Endothelial cell of umbilical vein (primary cell): ENCODE results near the gene FAM43A.

ENCODE experiments used
- CTCF ChIP-seq, 2 donors: IDR thresholded peaks; 1 replicate in 1 of 2; 2 replicates in 1 of 2; pipeline ENCODE4 v1.5.1; 2011; ENCODE audit warnings: low read length in 2 of 2, mild to moderate bottlenecking in 2 of 2, moderate library complexity in 2 of 2, control low read depth in 1 of 2, inconsistent platforms in 1 of 2, low read depth in 1 of 2; ENCODE audit not compliant: insufficient read depth in 1 of 2; ENCODE audit errors: extremely low read depth in 1 of 2
- EZH2 ChIP-seq: IDR thresholded peaks from 2 replicates; pipeline ENCODE4 v1.6.1; 2012; ENCODE audit warnings: borderline replicate concordance, low read depth, mild to moderate bottlenecking, moderate library complexity, low read length, inconsistent platforms; ENCODE audit not compliant: severe bottlenecking
- GATA2 ChIP-seq: IDR thresholded peaks from 2 replicates; pipeline ENCODE4 v1.7.0; 2011; ENCODE audit warnings: low read depth, mild to moderate bottlenecking, moderate library complexity, mixed read lengths, low read length; ENCODE audit not compliant: insufficient read length, insufficient read depth
- JUN ChIP-seq: IDR thresholded peaks from 2 replicates; pipeline ENCODE4 v1.6.1; 2011; ENCODE audit warnings: borderline replicate concordance, low read depth; ENCODE audit not compliant: insufficient read length, insufficient read depth
- MAX ChIP-seq: IDR thresholded peaks from 2 replicates; pipeline ENCODE4 v1.6.1; 2011; ENCODE audit not compliant: insufficient read depth, insufficient read length
- POLR2A ChIP-seq: IDR thresholded peaks from 2 replicates; pipeline ENCODE4 v1.6.1; 2012; ENCODE audit warnings: low read depth, mild to moderate bottlenecking, control low read depth, low read length

GRCh38 chr3:194664857-194665256 is 20.8 kb upstream of the FAM43A start:
- TF ChIP-seq CTCF (IDR thresholded peaks at IDR 0.05; ENCODE audit: extremely low read depth in 1 of 2, insufficient read depth in 1 of 2, low read depth in 1 of 2, low read length in 2 of 2), result peak; percentile 15 to 29
- TF ChIP-seq MAX, result no peak
- peak; percentile 30 for TF ChIP-seq GATA2
- peak; percentile 59 for TF ChIP-seq JUN
- TF ChIP-seq EZH2, result no peak
- TF ChIP-seq POLR2A, result no peak
